GM12891 (cell line): ENCODE data around the gene WFDC13.

Source experiments
- PAX5 ChIP-seq: IDR thresholded peaks from 2 replicates; pipeline ENCODE4 v1.6.1; 2011; ENCODE audit warnings: low read length, moderate library complexity, mild to moderate bottlenecking; ENCODE audit not compliant: insufficient read depth, severe bottlenecking
- POLR2A ChIP-seq: IDR thresholded peaks from 2 replicates; pipeline ENCODE4 v1.6.1; 2011; ENCODE audit warnings: low read depth, low read length, control low read depth
- POLR2AphosphoS5 ChIP-seq: IDR thresholded peaks from 2 replicates; pipeline ENCODE4 v1.6.1; 2011; ENCODE audit warnings: low read depth, low read length, control low read depth
- TAF1 ChIP-seq: IDR thresholded peaks from 2 replicates; pipeline ENCODE4 v1.6.1; 2011; ENCODE audit warnings: low read depth, low read length, control low read depth

DNA sequence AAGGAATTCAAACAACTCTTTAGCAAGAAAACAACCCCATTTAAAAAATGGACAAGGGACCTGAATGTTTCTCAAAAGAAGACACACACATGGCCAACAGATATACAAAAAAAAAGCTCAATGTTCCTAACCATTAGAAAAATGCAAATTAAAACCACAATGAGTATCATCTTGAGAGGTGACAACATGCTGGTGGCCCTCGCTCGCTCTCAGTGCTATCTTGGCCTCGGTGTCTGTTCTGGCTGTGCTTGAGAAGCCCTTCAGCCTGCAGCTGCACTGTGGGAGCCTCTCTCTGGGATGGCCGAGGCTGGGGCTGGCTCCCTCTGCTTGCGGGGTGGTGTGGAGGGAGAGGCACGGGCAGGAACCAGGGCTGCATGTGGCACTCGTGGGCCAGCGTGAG is 33.7 kb downstream of the WFDC13 start:
- TF ChIP-seq POLR2A (no peak), POLR2AphosphoS5 (no peak), PAX5 (no peak), TAF1 (no peak)
